Prostate gland (tissue), 2 donors: ENCODE measurements around the gene PEX7. TPM values are rescaled to one million over a fixed set of nuclear protein-coding genes. Genes with fewer than 3 reads are reported as not detected.
"Not testable (repeated sequence)": the region's sequence is repeated elsewhere in the genome, so short reads cannot be mapped to it uniquely, and the experiment has no call there.

Experiments used
- DNase-seq: peaks from one replicate; pipeline ENCODE4 v3.0.0-alpha.2; 2019; ENCODE audit warnings: low spot score
- H3K27ac ChIP-seq, 2 donors: fragments of 200-600 bp; sonication (generic); 2 replicates each; pipeline ENCODE4 v1.5.1; 2017 to 2019
- H3K27me3 ChIP-seq: fragments of 200-600 bp; sonication (generic); replicated peaks from 2 replicates; pipeline ENCODE4 v1.5.1; 2019; ENCODE audit not compliant: insufficient read depth
- H3K36me3 ChIP-seq, 2 donors: fragments of 200-600 bp; sonication (generic); 1 replicate in 1 of 2; 2 replicates in 1 of 2; pipeline versions ENCODE4 v1.5.1 to v1.8.1; 2017 to 2019
- H3K4me1 ChIP-seq: fragments of 200-600 bp; sonication (generic); replicated peaks from 2 replicates; pipeline ENCODE4 v1.5.1; 2019
- H3K4me3 ChIP-seq, 2 donors: fragments of 200-600 bp; sonication (generic); 2 replicates each; pipeline ENCODE4 v1.5.1; 2017 to 2019
- H3K9me3 ChIP-seq: fragments of 200-600 bp; sonication (generic); 2 replicates; pipeline ENCODE4 v1.5.1; 2017
- POLR2A ChIP-seq: fragments of 450-650 bp; IDR thresholded peaks from one replicate; pipeline ENCODE4 v1.6.1; 2016; ENCODE audit warnings: antibody characterized with exemption, mild to moderate bottlenecking
- POLR2AphosphoS5 ChIP-seq: sonication (generic); formaldehyde crosslinking; IDR thresholded peaks from one replicate; pipeline ENCODE4 v1.6.1; 2017; ENCODE audit warnings: antibody characterized with exemption
- WGBS: methylation state at CpG from one replicate; pipeline ENCODE4 v1.1.5; 2018; 5-methylcytosine and 5-hydroxymethylcytosine counted together
- intact Hi-C: fragments of 100-400 bp; cut with DNase I; formaldehyde crosslinking; loops from one replicate; pipeline ENCODE4 v1.14.2; 2022
- total RNA-seq, 2 donors: library from RNA; depleted of rRNA; stranded (reverse); fragments of >200 nt; gene quantifications; one replicate each; pipeline ENCODE4 v1.1.0, GENCODE V29; 2016
- TF ChIP-seq, protein P1 (sequence below), 4 experiments: fragments of 200-600 bp in 2 of 4; fragments of 450-650 bp in 2 of 4; sonication (generic) in 2 of 4; IDR thresholded peaks; 1 replicate in 3 of 4; 2 replicates in 1 of 4; pipeline ENCODE4 v1.5.1; 2016 to 2019; ENCODE audit warnings: antibody characterized with exemption in 4 of 4, mild to moderate bottlenecking in 2 of 4, moderate library complexity in 2 of 4

The PEX7 gene
- total RNA-seq, 2 donors from 2014 or later: 15.4 to 27.6 TPM

DNA sequence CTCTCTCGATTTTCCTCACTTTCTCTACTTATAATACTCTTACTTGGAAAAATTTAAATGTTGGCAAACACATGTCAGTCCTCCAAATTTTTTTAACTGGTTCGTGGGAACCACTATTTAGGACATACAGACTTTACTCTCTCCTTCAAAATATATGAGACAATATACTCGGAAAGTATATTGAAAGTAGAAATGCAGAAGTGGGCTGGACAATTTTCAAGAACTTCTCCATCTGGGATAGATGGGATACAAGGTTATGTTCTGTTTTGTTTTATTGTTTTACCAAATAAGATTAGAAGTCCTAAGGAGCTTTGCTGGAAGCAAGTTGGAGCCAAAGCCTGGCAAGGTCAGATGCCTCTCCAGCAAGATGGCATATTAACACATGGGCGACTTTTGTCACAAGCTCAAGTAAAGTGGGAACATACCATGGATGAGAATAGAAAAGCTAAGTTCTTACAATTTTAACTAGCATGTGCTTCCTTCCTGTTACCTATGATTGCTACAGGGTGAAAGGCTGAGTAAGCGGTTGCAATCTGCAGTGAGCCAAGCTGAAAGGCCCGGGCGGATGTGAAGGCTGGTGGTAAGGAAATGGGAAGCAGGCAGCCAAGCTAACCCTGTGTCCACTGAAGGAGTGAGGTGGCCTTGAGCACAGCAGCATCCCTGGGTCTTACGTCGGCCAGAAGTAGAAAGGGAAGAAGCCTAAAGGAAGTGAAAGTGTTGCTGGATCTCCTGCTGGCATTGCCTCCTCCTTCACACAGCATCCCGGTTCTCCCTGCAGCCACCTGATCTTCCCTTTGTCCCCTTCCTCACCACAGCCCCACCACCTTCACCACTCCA is 37.3 kb upstream of the PEX7 start:
- TF ChIP-seq, protein P1, sequence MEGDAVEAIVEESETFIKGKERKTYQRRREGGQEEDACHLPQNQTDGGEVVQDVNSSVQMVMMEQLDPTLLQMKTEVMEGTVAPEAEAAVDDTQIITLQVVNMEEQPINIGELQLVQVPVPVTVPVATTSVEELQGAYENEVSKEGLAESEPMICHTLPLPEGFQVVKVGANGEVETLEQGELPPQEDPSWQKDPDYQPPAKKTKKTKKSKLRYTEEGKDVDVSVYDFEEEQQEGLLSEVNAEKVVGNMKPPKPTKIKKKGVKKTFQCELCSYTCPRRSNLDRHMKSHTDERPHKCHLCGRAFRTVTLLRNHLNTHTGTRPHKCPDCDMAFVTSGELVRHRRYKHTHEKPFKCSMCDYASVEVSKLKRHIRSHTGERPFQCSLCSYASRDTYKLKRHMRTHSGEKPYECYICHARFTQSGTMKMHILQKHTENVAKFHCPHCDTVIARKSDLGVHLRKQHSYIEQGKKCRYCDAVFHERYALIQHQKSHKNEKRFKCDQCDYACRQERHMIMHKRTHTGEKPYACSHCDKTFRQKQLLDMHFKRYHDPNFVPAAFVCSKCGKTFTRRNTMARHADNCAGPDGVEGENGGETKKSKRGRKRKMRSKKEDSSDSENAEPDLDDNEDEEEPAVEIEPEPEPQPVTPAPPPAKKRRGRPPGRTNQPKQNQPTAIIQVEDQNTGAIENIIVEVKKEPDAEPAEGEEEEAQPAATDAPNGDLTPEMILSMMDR (IDR thresholded peaks at IDR 0.05): no peak
- TF ChIP-seq POLR2AphosphoS5: no peak
- no peak for TF ChIP-seq POLR2A
- no peaks in the 10 kb centered on the region for H3K9me3 ChIP-seq
- DNase-seq: no peak
- intact Hi-C loops: no loop called here
- no peak overlapping the region for H3K4me3 ChIP-seq
- H3K4me1 ChIP-seq: peaks cover 3% of the 10 kb centered on the region
- 84% methylated on average over 10 of the region's 10 CpGs for WGBS
- no peaks in the 10 kb centered on the region for H3K27me3 ChIP-seq
- no peak overlapping the region for H3K27ac ChIP-seq
- H3K36me3 ChIP-seq: no peaks in the 10 kb centered on the region

DNA sequence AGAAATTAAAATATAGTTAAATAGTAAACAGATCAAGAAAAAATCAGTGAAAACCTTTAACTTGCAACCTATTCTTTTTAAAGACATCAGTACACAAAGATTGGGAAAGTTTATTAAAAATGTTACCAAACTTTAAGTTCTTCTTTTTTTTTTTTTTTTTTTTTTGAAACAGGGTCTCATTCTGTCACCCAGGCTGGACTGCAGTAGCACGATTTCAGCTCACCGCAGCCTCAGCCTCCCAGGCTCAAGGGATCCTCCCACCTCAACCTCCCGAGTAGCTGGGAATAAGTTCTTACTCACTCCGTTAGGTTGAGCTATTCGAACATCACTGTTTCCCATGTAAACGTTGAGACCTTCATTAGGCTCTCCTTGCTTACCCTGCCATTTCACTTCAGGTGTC is 35.7 kb upstream of the PEX7 start:
- no peaks in the 10 kb centered on the region for H3K36me3 ChIP-seq
- WGBS: 93% methylated on average over 6 of the region's 6 CpGs
- intact Hi-C loops: no loop called here
- H3K27me3 ChIP-seq: no peaks in the 10 kb centered on the region
- no peaks in the 10 kb centered on the region for H3K4me1 ChIP-seq
- TF ChIP-seq POLR2A: no peak
- TF ChIP-seq POLR2AphosphoS5: no peak
- TF ChIP-seq, protein P1 (IDR thresholded peaks at IDR 0.05): no peak
- H3K27ac ChIP-seq: no peak overlapping the region
- no peak overlapping the region for H3K4me3 ChIP-seq
- H3K9me3 ChIP-seq: no peaks in the 10 kb centered on the region
- DNase-seq: no peak

DNA sequence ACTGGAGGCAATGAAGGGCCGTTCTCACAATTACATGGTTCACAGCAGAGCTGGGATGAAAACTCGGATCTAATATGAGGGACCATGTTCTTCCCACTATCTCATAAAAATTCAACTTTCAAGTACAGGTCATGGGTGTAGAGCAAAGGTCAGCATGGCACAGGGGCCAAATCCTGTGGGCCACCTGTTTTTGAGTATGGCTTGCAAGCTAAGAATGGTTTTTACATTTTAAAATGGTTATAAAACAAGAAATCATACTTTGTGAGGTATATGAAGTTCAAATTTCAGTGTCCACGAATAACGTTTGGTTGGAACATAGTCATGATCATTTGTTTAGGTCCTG is 34.7 kb upstream of the PEX7 start:
- Histone ChIP-seq H3K4me3 (no peak overlapping the region), H3K27me3 (no peaks in the 10 kb centered on the region), H3K4me1 (no peaks in the 10 kb centered on the region), H3K27ac (no peak overlapping the region), H3K36me3 (no peaks in the 10 kb centered on the region), H3K9me3 (no peaks in the 10 kb centered on the region)
- WGBS: 63% methylated on average over 4 of the region's 4 CpGs
- no peak for DNase-seq
- TF ChIP-seq POLR2A (no peak), POLR2AphosphoS5 (no peak)
- TF ChIP-seq, protein P1 (IDR thresholded peaks at IDR 0.05): no peak
- intact Hi-C loops: no loop called here

DNA sequence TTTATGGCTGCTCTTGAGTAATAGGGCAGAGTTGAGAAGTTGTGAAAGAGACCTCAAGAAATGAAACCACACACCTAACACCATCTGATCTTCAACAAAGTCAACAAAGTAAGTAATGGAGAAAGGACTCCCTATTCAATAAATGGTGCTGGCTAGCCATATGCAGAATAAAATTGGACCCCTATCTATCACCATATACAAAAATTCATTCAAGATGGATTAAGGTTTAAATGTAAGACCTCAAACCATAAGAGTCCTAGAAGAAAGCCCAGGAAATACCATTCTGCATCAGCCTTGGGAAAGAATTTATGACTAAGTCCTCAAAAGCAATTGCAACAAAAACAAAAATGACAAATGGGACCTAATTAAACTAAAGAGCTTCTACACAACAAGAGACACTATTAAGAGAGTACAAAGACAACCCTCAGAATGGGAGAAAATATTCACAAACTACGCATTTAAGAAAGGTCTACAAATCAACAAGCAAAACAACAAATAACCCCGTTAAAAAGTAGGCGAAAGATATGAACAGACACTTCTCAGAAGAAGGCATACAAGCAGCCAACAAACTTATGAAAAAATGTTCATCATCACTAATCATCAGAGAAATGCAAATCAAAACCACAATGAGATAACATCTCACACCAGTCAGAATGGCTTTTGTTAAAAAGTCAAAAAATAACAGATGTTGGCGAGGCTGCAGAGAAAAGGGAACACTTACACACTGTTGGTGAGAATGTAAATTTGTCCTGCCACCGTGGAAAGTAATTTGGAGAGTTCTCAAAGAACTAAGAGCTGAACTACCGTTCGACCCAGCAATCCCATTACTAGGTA is 34.1 kb upstream of the PEX7 start:
- H3K4me3 ChIP-seq: peak overlapping the region in 1 of 2 donors; percentile 95

DNA sequence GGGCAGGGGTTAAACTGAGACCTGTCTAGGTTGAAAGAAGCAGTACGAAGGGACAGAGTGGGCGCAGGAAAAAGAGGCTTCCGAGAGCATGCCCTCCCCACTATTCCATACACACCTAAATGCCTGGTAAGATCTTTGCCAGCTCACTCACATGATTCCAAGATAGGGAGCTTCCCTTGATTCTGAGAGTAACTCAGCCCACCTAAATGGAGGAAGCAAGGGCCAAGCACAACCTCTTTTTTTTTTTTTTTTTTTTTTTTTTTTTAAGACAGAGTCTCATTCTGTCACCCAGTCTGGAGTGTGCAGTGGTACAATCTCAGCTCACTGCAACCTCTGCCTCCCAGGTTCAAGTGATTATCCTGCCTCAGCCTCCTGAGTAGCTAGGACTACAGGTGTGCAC is 33.0 kb upstream of the PEX7 start:
- H3K9me3 ChIP-seq, H3K36me3 ChIP-seq, DNase-seq, H3K4me1 ChIP-seq, intact Hi-C loops, H3K27me3 ChIP-seq: not testable (repeated sequence)
- H3K4me3 ChIP-seq: peak overlapping the region; percentile 95 to 97
- 72% methylated on average over 3 of the region's 3 CpGs for WGBS
- peak overlapping the region; percentile 98 to 99 for H3K27ac ChIP-seq

More for the DNA sequence above, 34.1 kb upstream of the PEX7 start:
- DNase-seq: no peak
- Histone ChIP-seq H3K27ac (no peak overlapping the region), H3K36me3 (no peaks in the 10 kb centered on the region), H3K9me3 (no peaks in the 10 kb centered on the region), H3K4me1 (peaks cover 2% of the 10 kb centered on the region), H3K27me3 (no peaks in the 10 kb centered on the region)
- TF ChIP-seq POLR2A: no peak
- no peak for TF ChIP-seq POLR2AphosphoS5
- TF ChIP-seq, protein P1 (IDR thresholded peaks at IDR 0.05): no peak
- intact Hi-C loops: no loop called here
- WGBS: 66% methylated on average over 7 of the region's 7 CpGs
